Jurkat, Clone E6-1 (cell line): Measurements from ENCODE around the gene FAM219A.

Experiments used
- DNase-seq: peaks from one replicate; pipeline ENCODE4 v3.0.0-alpha.2; 2011; ENCODE audit warnings: low read depth, low spot score
- H3K4me3 ChIP-seq: 2 replicates; pipeline ENCODE4 v1.5.1; 2011; ENCODE audit warnings: mild to moderate bottlenecking, low read length, control low read depth, moderate library complexity

FAM219A gene

DNA sequence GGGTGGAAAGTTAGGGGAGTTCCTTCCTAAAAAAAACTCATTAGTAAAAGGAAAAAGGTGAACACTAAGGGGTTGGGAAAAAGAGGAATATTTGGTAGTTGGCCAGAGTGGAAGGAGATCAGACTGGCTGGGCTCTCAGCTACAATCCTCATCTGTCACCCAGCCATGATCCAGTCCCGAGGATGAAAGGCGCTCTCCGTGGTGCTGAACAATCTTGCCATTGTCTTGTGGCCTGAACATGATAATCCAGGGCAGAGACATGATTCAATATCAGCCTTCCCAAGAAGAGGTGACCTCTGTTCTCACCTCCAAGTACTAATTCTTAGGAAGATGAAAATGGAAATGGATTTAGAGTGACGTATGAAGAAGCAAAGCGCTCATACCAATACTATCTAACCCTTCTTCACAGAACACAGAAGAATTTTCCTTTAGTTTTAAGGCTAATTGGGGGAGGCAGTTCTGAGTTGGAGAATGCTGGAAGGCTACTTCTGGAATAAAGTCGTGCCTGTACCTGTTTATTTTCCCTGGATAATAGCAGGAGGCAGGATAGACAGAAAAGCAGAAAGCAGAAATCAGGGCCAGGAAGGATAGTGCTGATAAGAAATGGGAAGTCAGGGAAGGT, 45.0 kb downstream of the FAM219A start:
- H3K4me3 ChIP-seq: no peak overlapping the region
- DNase-seq: peak; percentile 60

GRCh38 chr9:34412336-34412735, 46.0 kb downstream of the FAM219A start:
- DNase-seq: no peak
- no peak overlapping the region for H3K4me3 ChIP-seq

DNA sequence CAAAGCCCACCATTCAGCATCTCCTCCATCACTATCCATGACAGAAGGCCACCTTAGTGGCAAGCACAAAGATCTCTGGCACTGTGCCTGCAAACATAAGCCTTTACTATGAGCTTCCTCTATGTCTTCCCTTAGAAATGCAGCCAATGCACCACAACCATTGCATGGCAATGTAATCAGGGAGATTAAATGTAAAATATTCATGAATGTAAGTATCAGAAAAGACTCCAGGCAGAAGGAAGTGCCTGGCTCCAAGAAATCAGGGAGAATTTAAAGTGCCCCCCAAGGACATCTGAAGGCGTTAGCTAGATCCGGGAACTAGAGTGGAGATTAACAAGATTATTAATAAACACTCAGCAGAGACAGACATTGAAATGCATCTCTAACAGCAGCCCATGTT, 49.2 kb downstream of the FAM219A start:
- H3K4me3 ChIP-seq: no peak overlapping the region
- DNase-seq: no peak

GRCh38 chr9:34408173-34408572, 50.2 kb downstream of the FAM219A start:
- no peak overlapping the region for H3K4me3 ChIP-seq
- no peak for DNase-seq

DNA sequence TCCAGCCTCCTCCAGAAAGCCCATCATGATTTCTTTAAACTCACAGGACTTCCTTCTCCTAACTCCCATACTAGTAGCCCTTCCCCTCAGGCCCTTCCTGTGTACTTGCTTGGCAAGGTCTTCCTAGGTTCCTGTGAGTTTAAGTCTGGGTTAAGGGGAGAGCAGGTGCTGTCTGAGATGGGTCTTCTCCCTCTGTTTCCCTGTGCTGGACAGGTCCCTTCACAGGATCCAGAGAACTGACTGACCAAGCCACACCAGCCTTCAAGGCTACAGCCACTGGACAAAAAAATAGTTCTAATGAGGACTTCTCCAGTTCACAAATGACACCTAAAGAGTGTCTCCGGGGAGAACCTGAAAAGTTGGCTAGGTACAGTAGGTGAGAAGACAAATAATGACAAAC, 52.2 kb downstream of the FAM219A start:
- H3K4me3 ChIP-seq: no peak overlapping the region
- no peak for DNase-seq

DNA sequence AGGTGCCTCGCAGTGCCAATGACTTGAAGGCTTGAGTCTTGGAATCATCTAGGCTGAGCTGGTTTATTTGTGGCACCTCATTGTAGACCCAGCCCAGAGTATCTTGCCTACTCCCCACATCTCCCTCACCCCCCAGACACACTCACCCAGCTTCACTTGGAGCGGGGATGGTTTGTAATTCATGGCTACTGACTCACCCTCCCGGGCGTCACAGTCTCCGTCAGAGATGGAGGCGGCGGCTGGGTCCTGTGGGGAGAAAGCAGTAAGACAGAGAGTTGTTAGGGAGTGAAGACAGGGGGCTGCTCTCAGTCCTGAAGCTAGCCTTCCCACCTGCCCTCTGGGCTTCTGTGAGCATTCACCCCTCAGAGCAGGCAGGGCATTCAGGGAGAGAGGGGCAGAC, 52.7 kb downstream of the FAM219A start:
- no peak for DNase-seq
- no peak overlapping the region for H3K4me3 ChIP-seq

DNA sequence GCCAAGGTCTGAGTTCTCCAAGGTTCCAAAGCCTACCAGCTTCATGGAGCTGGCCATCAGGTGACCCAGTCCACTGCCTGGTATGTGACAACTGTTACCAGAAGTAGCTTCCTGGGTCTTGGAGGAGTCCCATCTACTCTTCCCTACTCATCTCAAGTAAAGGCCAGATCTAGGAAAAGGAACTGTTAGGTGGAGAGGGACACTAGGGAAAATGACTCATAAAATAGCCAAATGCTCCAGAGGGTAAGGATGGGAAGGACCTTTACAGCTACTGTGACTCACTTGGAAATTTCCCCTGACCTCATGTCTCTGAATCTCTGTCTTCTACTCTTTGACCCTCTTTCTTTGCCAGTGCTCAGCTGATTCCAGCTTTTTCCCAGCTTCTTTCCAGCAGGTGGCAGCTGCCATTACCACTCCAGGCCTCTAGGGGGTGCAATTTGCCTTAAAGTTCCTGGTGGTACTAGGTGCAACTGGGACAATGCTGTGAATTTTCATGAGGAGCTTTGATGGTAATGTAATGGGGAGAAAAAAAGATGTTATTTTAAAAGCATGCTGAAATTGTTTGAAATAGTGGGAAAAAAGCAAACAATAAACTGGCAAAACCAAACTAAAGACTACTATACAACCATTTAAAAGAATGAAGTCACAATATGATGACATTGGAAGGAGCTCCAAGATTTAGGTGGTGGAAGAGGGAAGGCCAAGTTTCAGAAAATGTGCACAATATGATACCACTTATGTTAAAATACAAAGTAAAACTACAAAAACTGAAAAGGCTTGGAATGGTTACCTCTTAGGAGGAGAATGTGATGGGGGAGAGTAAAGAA, 54.6 kb downstream of the FAM219A start:
- DNase-seq: peak; percentile 31
- no peak overlapping the region for H3K4me3 ChIP-seq

DNA sequence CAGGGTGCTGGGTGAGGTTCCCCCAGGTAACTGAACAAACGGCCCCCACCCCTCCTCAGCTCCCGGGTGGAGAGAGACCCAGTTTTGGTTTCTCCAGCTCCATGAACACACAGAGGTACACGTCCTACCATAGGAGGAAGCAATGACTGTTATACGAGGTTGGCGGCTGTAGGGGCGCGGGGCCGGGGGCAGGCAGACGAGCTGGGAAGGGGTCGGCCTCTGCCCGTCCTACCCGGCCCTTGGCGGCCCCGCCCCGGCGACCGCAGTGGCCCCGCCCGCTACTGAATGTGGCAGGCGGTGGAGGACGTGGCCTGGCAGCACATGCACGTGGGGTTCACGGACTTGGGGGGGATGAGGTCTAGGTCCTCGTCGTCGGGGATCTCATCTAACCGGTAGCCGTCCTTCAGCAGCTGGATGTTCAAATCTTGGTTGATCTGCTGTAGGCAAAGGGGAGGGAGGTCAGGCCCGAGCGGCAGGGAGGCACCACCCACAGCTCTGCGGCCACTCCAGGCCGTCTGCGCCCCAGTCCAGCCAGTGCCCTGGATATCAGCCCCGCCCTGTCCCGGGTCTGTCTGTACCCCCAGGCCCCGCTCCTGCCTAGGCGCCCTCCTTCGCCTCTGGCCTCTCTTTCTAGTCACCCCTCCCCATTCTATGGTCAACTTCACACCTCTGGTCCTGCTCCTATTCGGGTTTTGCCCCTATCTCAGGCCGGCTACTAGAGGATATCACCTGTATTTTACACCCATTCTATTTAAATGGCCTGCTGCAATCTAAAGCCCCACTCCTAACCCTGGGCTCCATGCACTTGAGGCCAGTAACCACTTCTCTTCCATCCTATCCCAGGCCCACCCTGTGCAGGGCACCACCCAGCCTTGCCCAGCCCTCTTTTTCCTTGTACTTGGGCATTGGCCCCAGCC, 57.4 kb downstream of the FAM219A start:
- no peak for DNase-seq
- H3K4me3 ChIP-seq: no peak overlapping the region

DNA sequence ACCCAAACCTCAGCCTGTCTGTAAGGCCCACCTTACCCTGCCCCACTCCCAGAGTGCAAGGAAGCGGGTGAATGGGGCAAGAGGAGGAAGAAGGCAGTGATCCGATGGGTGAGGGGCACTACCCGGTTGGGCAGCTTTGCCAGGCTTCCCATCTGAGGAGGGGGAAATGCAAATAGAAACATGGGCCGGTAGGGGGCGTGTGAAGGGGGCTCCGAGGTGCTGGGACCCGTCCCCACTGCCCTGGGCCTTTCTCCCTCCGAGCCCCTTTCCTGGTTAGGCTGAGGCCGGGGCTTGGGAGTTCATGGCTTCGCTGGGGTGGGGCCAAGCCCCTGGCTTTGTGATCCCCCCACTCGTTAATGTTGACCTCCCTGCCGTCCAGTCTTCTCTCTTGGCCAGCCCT, 58.1 kb downstream of the FAM219A start:
- no peak overlapping the region for H3K4me3 ChIP-seq
- DNase-seq: no peak

- H3K4me3 ChIP-seq: no peak overlapping the region
- DNase-seq: no peak
Measured at GRCh38 chr9:34399729-34400128, 58.6 kb downstream of the FAM219A start.

GRCh38 chr9:34398875-34399274, 59.5 kb downstream of the FAM219A start:
- DNase-seq: no peak
- H3K4me3 ChIP-seq: no peak overlapping the region

DNA sequence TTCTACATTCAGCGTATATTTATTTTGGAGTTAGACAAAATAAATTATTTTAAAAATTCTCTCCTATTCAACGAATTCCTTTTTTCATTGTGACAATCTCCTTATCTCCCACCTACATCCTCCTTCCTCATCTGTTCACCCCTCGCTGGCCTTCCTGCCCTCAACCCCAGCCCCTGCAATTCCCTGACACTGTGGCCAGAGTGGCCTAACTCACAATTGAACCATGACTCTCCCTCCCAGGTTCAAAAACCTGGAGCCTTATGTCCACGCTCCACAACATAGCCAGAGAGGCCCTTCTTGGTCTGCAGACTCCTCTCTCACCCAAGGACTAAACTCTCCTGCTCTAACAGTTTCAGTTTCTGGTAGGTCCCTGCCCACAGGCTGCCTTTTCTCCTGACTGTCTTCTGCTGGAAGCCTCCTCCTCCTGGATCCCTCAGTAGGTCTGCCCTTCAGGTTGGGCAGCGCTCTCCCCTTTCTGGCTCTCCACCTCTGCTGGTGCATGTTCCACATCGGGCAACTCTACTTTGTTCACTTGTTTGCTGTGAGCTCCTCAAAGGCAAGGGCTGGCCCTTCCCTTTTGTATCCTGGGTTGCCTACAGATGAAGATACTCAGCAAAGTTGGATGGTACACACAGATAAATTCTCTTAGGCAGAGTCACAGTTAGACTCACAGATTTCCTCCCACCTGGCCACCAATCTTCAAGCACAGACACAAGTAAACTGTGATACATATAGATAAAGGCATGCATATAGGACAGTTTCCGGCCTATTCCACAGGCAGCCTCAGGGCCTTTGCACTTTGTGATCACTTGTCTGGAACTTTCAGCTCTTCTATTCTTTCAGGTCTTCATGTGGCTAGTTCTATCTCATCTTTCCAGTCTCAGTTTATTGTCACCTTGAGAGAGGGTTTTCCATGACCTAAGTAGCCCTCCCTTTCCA, 61.8 kb downstream of the FAM219A start:
- no peak for DNase-seq
- no peak overlapping the region for H3K4me3 ChIP-seq

- no peak for DNase-seq
Measured at GRCh38 chr9:34392511-34392910, 65.9 kb downstream of the FAM219A start.

GRCh38 chr9:34387239-34387638, 71.1 kb downstream of the FAM219A start:
- no peak for DNase-seq
- no peak overlapping the region for H3K4me3 ChIP-seq

More at GRCh38 chr9:34392511-34392910, 65.9 kb downstream of the FAM219A start:
- no peak overlapping the region for H3K4me3 ChIP-seq

DNA sequence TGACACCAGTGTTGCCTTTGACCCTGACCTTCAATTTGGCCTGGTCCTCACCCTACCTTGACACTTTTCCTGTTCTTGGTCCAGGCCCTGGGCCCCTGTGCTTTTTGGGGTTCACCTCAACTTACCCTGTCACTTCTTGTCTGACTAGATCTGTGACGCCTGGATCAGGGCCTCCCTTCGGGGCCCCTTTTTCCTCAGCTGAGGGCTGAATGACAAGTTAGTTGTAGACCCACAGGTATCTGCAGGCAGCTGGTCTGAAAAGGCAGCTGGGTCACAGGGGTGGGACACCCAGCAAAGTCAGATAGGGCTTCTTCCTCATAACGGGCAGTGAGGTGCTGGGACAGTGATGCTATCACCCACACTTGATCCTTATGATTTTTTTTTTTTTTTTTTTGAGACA, 71.7 kb downstream of the FAM219A start:
- no peak overlapping the region for H3K4me3 ChIP-seq
- DNase-seq: no peak

GRCh38 chr9:34385561-34386230, 72.7 kb downstream of the FAM219A start:
- no peak overlapping the region for H3K4me3 ChIP-seq
- no peak for DNase-seq

DNA sequence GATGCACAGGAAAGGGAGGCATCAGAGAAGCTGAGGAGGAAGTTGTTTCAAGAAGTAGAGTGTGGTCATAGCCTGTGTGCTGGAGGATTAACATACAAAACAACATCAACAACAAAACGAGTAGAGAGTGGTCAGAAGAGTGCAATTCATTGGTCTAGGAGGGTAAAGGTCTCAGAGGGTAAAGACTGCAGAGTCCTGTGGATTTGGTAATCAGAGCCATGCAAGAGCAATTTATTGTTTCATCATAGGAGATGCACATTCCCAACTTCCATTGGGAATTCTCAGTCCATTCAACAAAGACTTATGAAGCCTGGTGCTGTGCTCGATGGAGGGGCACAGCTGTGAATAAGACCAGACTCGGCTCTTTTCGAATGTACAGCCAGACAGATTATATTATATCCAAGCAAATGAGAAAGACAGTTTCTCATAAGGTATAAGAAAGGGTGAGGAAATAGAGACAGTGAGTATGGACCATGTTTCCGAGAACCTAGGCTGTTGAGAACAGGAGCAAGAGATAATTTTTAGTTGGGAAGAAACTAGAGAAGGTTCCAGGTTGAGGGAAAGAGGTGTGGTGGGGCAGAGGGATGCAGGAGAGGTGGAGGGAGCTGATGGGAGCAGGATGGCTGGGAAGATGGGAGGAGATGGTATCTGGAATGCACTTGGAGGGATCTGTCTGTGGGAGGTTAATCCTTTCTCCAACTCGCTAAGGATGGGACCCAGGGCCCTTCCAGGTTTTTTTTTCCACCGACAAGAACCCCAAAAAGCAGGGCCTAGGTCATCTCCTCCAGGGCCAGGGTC, 73.8 kb downstream of the FAM219A start:
- H3K4me3 ChIP-seq: no peak overlapping the region
- no peak for DNase-seq

DNA sequence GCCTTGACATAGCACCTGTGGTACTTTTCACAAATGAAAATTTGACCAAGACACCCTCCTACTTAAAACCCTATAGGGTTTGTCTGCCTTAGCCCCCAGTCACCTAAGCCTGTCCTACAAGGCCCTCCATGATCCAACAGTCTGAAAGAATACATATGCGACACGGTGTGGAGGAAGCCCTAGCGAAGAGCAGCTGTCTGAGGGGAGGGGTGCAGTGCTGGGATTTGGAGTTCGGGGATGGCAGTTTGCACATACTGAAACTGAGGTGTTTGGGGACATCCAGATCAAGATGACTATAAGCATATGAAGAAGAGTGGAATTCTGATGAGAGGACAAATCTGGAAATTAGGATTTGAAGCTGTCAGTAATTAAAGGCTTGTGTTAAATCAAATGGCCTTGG, 74.5 kb downstream of the FAM219A start:
- no peak for DNase-seq

More for the DNA sequence above, 74.5 kb downstream of the FAM219A start:
- H3K4me3 ChIP-seq: no peak overlapping the region
